Tracheal epithelial cell (primary cell): ENCODE measurements around the gene HIVEP3. TPM values are rescaled to one million over a fixed set of nuclear protein-coding genes. Genes with fewer than 3 reads are reported as not detected.

ENCODE experiments used
- total RNA-seq: library from RNA; depleted of rRNA; stranded (reverse); fragments of >200 nt; gene quantifications from 2 replicates; pipeline ENCODE4 v1.2.1, GENCODE V29; 2014

HIVEP3 gene
- total RNA-seq = 0.24 TPM in 1 of 2 replicates, not detected in the other

DNA sequence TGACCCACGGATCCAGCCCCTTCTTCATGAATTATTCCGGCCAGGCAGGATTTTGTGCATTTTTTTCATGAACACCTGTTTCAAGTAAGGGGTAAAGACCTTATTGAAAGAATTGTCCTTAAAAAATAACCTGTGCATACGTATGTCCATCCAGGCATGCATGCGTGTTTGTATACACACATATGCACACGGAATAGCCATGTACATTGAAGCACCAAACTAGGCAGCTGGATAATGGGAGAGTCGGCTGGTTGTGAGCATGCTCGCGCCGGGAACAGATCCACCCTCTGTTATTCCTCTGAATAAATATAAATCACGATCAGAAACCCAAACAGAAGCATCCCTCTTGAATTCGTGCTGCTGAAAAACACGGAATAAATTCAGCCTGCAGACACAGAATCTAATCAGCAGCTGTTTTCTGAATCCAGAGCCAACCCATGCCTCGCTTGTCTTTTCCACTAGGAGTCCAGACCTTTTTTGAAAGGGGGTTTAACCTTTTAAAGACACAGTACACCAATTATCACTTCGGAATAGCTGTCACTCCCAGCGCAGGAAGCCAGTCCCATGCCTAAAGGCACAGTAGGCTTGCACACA is at the start of gene HIVEP3:
Gene HIVEP3, minus strand, starts transcription at position 473 of the 594 bp plus-strand sequence.

DNA sequence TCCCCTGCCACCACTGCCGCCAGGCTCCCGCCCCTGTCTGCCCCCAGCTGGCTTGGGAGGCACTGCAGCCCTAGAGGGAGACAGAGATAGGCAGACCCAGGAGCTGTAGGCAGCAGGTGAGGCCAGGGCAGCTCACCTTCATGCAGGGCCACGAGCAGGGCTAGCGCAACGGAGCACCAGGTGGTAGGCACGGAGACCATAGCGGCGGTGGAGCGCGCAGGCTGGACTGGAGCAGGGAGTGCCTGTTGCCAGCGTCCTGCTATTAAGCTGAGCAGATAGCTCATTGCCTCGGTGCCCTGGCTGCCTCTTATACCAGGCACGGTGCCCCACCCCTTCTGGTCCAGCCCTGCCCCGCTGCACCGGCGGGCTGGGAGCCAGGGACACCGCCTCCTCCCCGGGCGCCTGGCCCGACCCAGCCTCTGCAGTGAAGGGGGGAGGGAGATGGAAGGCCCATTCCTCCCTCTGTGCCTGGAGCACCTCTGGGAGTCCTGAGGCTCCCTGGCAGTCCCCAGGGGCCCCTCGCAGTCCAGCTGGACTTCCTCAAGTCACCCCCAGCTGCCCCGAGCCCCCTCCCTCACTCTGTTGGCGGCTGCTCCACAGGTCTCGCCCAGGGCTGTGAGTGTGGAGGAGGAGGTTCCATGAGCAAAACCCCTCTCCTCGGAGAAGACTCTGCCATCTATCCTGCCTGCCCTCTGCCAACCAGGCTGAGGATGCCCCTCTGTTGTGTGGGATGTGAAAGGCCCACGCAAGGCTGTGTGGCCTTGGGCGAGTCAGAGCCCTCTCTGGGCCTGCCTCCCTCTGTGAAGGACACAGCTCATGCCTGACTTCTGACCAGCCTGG is 434.1 kb downstream of the HIVEP3 start, which contains the start of gene EDN2:
Gene EDN2, minus strand, starts transcription at position 282 of the 840 bp plus-strand sequence. Its CDS starts 82 bp downstream, at position 200.

Other genes starting within 250 kb of the HIVEP3 start
- gene GUCA2B, start 234.5 kb upstream of the HIVEP3 start, total RNA-seq = not detected in 2 replicates
- gene GUCA2A, start 245.8 kb upstream of the HIVEP3 start, total RNA-seq = not detected in 2 replicates